Measurements from ENCODE around the gene CREM.
A peak's percentile ranks its signal among the peaks of the same experiment; 100 is the strongest.

The CREM gene

GRCh38 chr10:35135861-35136260 is 9.2 kb downstream of the CREM start:
- DNase-seq (ENCODE audit: low read depth), result no peak

- no peak for DNase-seq (ENCODE audit: low read depth)
These were observed 9.7 kb downstream of the CREM start for GRCh38 chr10:35136263-35136815.

- no peak for DNase-seq (ENCODE audit: low read depth)
These were observed 13.5 kb downstream of the CREM start for GRCh38 chr10:35140126-35140525.

- no peak for DNase-seq (ENCODE audit: low read depth)
These were observed 14.1 kb downstream of the CREM start for GRCh38 chr10:35140727-35141126.

GRCh38 chr10:35150308-35150707 is 23.7 kb downstream of the CREM start:
- no peak for DNase-seq (ENCODE audit: low read depth)

- DNase-seq (ENCODE audit: low read depth), result no peak
These were observed 26.3 kb downstream of the CREM start for GRCh38 chr10:35152992-35153391.

- no peak for DNase-seq (ENCODE audit: low read depth)
These were observed 27.1 kb downstream of the CREM start for GRCh38 chr10:35153716-35154115.

GRCh38 chr10:35160743-35161142 is 34.1 kb downstream of the CREM start:
- DNase-seq (ENCODE audit: low read depth), result no peak

GRCh38 chr10:35161906-35162305 is 35.3 kb downstream of the CREM start:
- DNase-seq (ENCODE audit: low read depth), result no peak

- no peak for DNase-seq (ENCODE audit: low read depth)
These were observed 38.5 kb downstream of the CREM start for GRCh38 chr10:35165136-35165535.

GRCh38 chr10:35165811-35166210 is 39.2 kb downstream of the CREM start:
- no peak for DNase-seq (ENCODE audit: low read depth)

- DNase-seq (ENCODE audit: low read depth), result no peak
These were observed 40.0 kb downstream of the CREM start for GRCh38 chr10:35166607-35167006.

GRCh38 chr10:35167342-35167741 is 40.7 kb downstream of the CREM start:
- DNase-seq (ENCODE audit: low read depth), result no peak

- DNase-seq (ENCODE audit: low read depth), result no peak
These were observed 45.5 kb downstream of the CREM start for GRCh38 chr10:35172146-35172545.

- peak; percentile 60 for DNase-seq (ENCODE audit: low read depth)
These were observed 45.9 kb downstream of the CREM start for GRCh38 chr10:35172574-35172973.

GRCh38 chr10:35178331-35178730 is 51.7 kb downstream of the CREM start:
- no peak for DNase-seq (ENCODE audit: low read depth)

GRCh38 chr10:35182631-35183510 is 56.2 kb downstream of the CREM start:
- no peak for DNase-seq (ENCODE audit: low read depth)

- peak; percentile 29 for DNase-seq (ENCODE audit: low read depth)
These were observed 58.0 kb downstream of the CREM start for GRCh38 chr10:35184527-35185171.

- DNase-seq (ENCODE audit: low read depth), result no peak
These were observed 58.8 kb downstream of the CREM start for GRCh38 chr10:35185260-35186034.

- DNase-seq (ENCODE audit: low read depth), result no peak
These were observed 62.3 kb downstream of the CREM start for GRCh38 chr10:35188954-35189353.

GRCh38 chr10:35191523-35191922 is 64.9 kb downstream of the CREM start:
- DNase-seq (ENCODE audit: low read depth), result no peak

- DNase-seq (ENCODE audit: low read depth), result no peak
These were observed 66.1 kb downstream of the CREM start for GRCh38 chr10:35192645-35193249.

All from fibroblast of gingiva (primary cell).